Uterus (tissue), 4 donors: Measurements from ENCODE around the gene MBP. TPM values are rescaled to one million over a fixed set of nuclear protein-coding genes. Genes with fewer than 3 reads are reported as not detected.

Experiments used
- DNase-seq, 2 donors: peaks; one replicate each; pipeline ENCODE4 v3.0.0-alpha.2; 2019 to 2020
- H3K27ac ChIP-seq, 2 donors: fragments of 200-600 bp; sonication (generic); 1 replicate in 1 of 2; 2 replicates in 1 of 2; pipeline ENCODE4 v1.5.1; 2016 to 2018
- H3K27me3 ChIP-seq, 2 donors: fragments of 200-600 bp; sonication (generic); one replicate each; pipeline ENCODE4 v1.5.1; 2018 to 2019; ENCODE audit warnings: control low read depth in 1 of 2
- H3K36me3 ChIP-seq, 2 donors: fragments of 200-600 bp; sonication (generic); one replicate each; pipeline ENCODE4 v1.5.1; 2019; ENCODE audit warnings: control low read depth in 1 of 2
- H3K4me1 ChIP-seq, 2 donors: fragments of 200-600 bp; sonication (generic); one replicate each; pipeline ENCODE4 v1.5.1; 2018 to 2019; ENCODE audit warnings: control low read depth in 1 of 2
- H3K4me3 ChIP-seq, 2 donors: fragments of 200-600 bp; sonication (generic); 1 replicate in 1 of 2; 2 replicates in 1 of 2; pipeline ENCODE4 v1.5.1; 2018 to 2019; ENCODE audit warnings: mild to moderate bottlenecking in 1 of 2
- H3K9me3 ChIP-seq, 2 donors: fragments of 200-600 bp; sonication (generic); one replicate each; pipeline ENCODE4 v1.5.1; 2019; ENCODE audit warnings: control low read depth in 1 of 2
- CTCF ChIP-seq, 4 experiments: fragments of 200-600 bp in 2 of 4; fragments of 450-650 bp in 2 of 4; sonication (generic) in 2 of 4; IDR thresholded peaks; one replicate each; pipeline ENCODE4 v1.5.1; 2016 to 2019; ENCODE audit warnings: antibody characterized with exemption in 4 of 4, mild to moderate bottlenecking in 2 of 4, moderate library complexity in 1 of 4
- POLR2A ChIP-seq, 2 donors: fragments of 450-650 bp; IDR thresholded peaks; one replicate each; pipeline ENCODE4 v1.6.1; 2016; ENCODE audit warnings: antibody characterized with exemption in 2 of 2, mild to moderate bottlenecking in 1 of 2, moderate library complexity in 1 of 2
- intact Hi-C: fragments of 100-400 bp; cut with DNase I; formaldehyde crosslinking; loops from one replicate; pipeline ENCODE4 v1.15.1; 2023; ENCODE audit warnings: low total_unique reads
- total RNA-seq, 4 donors: library from RNA; depleted of rRNA in 3 of 4; stranded (reverse); fragments of >200 nt in 3 of 4; gene quantifications; one replicate each; pipeline versions ENCODE4 v1.1.0 to v1.2.4, GENCODE V29; 2014 to 2023
- donor health status: DM: yes; HTN: yes; CAD: no.

The MBP gene
- total RNA-seq, 4 donors from 2014 or later: 12.1 to 52.2 (median 19.8) TPM

GRCh38 chr18:77099485-77100370 is 32.9 kb downstream of the MBP start:
- peaks cover 11 to 34% of the 10 kb centered on the region in 2 donors for H3K4me1 ChIP-seq
- no peak overlapping the region for H3K4me3 ChIP-seq
- no peaks in the 10 kb centered on the region for H3K27me3 ChIP-seq
- H3K9me3 ChIP-seq: no peaks in the 10 kb centered on the region
- TF ChIP-seq CTCF (IDR thresholded peaks at IDR 0.05) (no peak), POLR2A (IDR thresholded peaks at IDR 0.05) (no peak)
- intact Hi-C loops: no loop called here
- no peaks in the 10 kb centered on the region for H3K36me3 ChIP-seq
- DNase-seq: no peak
- H3K27ac ChIP-seq: peak overlapping the region; percentile 90 to 97

- H3K36me3 ChIP-seq: no peaks in the 10 kb centered on the region
- H3K4me3 ChIP-seq: no peak overlapping the region
- intact Hi-C loops: no loop called here
- DNase-seq: no peak
- no peaks in the 10 kb centered on the region for H3K9me3 ChIP-seq
- TF ChIP-seq CTCF (IDR thresholded peaks at IDR 0.05): no peak
- TF ChIP-seq POLR2A (IDR thresholded peaks at IDR 0.05): no peak
- H3K27ac ChIP-seq: peak overlapping the region; percentile 90 to 97
- peaks cover 11 to 34% of the 10 kb centered on the region in 2 donors for H3K4me1 ChIP-seq
- H3K27me3 ChIP-seq: no peaks in the 10 kb centered on the region
These were observed 33.9 kb downstream of the MBP start for GRCh38 chr18:77098538-77099174.

- H3K4me1 ChIP-seq: peaks cover 11 to 34% of the 10 kb centered on the region in 2 donors
- H3K27ac ChIP-seq: peak overlapping the region; percentile 90 to 97
- H3K36me3 ChIP-seq: no peaks in the 10 kb centered on the region
- no peaks in the 10 kb centered on the region for H3K27me3 ChIP-seq
- H3K9me3 ChIP-seq: no peaks in the 10 kb centered on the region
- TF ChIP-seq CTCF (IDR thresholded peaks at IDR 0.05) (no peak), POLR2A (IDR thresholded peaks at IDR 0.05) (no peak)
- intact Hi-C loops: no loop called here
- no peak for DNase-seq
- no peak overlapping the region for H3K4me3 ChIP-seq
These were observed 34.6 kb downstream of the MBP start for GRCh38 chr18:77098029-77098428.

- peaks cover 4 to 30% of the 10 kb centered on the region in 2 donors for H3K4me1 ChIP-seq
- TF ChIP-seq CTCF (IDR thresholded peaks at IDR 0.05) (no peak), POLR2A (IDR thresholded peaks at IDR 0.05) (no peak)
- no peaks in the 10 kb centered on the region for H3K9me3 ChIP-seq
- H3K27me3 ChIP-seq: no peaks in the 10 kb centered on the region
- H3K27ac ChIP-seq: peak overlapping the region; percentile 51 to 97
- intact Hi-C loops: no loop called here
- H3K36me3 ChIP-seq: no peaks in the 10 kb centered on the region
- no peak for DNase-seq
- H3K4me3 ChIP-seq: no peak overlapping the region
These were observed 35.4 kb downstream of the MBP start for GRCh38 chr18:77096936-77097886.
